ENCODE results near the gene HCAR2.
"Not testable (repeated sequence)": the region's sequence is repeated elsewhere in the genome, so short reads cannot be mapped to it uniquely, and the experiment has no call there.

The HCAR2 gene

DNA sequence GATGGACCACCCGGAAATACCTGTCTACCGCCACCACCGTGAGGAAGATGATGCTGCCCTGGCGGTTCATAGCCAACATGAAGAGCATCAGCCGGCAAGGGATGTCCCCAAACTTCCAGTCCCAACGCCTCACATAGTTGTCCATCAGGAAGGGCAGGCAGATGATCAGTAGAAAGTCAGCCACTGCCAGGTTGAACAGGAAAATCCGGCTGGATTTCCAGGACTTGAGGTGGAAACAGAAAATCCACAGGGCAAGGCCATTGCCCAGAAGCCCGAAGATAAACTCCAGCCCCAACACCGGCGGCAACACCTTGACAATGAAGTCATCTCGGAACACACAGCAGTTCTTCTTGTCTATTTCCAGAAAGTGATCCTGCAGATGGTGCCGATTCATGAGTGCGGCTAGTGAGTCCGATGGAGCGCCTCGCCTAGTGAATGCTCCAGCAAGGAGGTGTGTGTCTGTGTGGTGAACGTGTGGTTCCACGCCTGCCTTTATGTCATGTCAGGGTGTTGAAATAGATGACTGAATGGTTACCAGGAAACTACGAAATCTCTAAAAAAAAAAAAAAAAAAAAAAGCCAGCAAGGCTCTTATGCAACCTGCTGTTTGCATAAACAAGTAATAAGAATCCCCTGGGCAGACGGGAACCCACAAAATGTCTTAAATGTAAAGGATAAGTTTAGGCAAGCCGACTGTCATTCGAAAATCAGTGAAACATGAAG, at the start of gene HCAR2:
TSS of gene HCAR2 (minus strand) at position 468 of the 722 bp plus-strand sequence. CDS start at position 394, 74 bp downstream.
- not testable (repeated sequence) for DNase-seq (ENCODE audit: low read depth)

DNA sequence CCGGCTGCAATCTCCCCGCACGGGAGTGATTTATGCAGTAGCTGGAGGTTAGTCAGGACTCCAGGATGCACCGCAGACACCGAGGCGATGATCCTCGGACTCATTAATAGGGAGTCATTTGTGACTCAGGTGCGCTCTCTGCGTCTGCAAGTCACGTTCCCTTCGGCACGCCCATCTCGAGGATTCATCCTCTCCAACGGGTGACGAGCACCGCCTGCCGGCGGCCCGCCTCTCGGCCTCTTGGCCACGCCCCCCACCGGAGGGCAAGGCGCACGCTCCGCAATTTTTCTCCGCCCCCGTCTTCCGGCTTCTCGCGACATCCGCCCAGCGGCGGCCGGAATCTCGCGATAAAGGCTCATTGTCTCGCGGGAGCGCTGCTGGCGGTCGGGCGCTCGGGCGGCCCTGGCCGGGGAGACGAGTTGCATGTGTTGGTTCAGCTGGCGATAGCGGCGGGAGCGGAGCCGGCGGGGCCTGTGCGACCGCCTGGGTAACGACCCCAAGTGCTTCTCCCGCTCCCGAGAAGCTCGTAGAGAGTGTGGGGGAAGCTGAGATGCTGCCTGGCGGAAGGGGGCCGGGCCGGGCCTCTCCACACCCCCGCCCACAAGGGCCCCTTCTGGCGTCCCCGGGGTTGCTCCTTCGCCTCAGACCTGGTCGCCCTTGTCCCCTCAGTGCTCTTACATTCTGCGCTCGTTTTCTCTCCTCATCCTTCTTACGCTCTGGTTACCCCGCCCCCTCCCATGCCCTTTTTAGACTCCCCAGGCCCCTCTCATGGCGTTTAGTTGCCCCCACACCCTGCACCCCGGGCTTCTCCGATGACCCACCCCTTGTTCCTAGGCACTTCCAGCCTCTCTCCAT, 49.5 kb upstream of the HCAR2 start, which contains the start of gene DENR:
TSS of gene DENR (plus strand) at position 361 of the 855 bp plus-strand sequence. CDS start 878 bp downstream, outside the sequence.
- DNase-seq (ENCODE audit: low read depth) = peak; percentile 99

DNA sequence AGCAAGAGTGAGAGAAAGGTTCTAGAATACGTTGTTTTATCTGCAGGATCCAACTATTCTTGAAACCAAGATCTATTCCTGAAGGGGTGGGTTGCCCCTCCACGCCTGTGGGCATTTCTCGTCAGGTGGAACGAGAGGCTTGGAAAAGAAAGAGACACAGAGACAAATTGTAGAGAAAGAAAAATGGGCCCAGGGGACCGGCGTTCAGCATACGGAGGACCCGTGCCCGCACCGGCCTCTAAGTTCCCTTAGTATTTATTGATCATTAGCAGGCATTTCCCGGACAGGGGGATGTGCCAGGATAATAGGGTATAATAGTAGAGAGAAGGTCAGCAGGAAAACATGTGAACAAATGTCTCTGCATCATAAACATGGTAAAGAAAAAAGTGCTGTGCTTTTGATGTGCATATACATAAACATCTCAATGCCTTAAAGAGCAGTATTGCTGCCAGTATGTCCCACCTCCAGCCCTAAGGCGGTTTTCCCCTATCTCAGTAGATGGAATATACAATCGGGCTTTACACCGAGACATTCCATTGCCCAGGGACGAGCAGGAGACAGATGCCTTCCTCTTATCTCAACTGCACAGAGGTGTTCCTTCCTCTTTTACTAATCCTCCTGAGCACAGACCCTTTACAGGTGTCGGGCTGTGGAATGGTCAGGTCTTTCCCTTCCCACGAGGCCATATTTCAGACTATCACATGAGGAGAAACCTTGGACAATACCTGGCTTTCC, 47.8 kb upstream of the HCAR2 start:
- not testable (repeated sequence) for DNase-seq (ENCODE audit: low read depth)

DNA sequence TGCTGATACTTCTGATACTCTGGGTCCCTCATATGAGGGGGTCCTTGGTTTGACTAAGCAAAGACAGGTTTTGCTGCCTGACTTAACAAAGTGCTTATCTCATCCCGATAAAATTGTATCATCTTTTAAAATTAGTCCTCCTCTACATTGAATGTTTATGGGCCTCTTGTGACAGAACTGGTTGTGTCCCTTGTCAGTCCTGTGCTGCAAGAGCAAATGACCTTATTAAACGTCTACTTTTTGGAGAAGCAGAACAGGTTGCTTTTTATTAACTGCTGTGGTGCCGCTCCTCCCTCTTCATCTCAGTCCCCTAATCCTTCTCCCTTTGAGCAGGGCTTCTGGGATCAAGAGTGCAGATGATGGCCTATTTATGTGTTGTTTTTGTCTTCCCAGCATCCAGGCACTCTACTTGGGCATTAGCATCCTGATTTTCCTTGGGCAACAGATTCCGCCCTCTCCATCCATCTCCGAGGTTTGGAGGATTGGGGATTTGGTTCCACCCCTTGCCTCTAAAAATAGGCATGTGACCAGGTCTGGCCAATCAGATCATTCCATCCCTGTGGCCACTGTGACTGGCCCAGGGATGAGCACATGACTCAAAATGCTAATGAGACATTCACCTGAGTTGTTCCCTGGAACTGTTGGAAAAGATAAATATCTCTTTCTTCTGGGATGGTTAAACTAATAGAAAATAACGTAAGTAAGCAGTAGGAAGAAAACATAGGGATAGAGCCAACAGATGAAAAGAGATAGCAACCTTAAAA, 46.6 kb upstream of the HCAR2 start:
- no peak for DNase-seq (ENCODE audit: low read depth)

DNA sequence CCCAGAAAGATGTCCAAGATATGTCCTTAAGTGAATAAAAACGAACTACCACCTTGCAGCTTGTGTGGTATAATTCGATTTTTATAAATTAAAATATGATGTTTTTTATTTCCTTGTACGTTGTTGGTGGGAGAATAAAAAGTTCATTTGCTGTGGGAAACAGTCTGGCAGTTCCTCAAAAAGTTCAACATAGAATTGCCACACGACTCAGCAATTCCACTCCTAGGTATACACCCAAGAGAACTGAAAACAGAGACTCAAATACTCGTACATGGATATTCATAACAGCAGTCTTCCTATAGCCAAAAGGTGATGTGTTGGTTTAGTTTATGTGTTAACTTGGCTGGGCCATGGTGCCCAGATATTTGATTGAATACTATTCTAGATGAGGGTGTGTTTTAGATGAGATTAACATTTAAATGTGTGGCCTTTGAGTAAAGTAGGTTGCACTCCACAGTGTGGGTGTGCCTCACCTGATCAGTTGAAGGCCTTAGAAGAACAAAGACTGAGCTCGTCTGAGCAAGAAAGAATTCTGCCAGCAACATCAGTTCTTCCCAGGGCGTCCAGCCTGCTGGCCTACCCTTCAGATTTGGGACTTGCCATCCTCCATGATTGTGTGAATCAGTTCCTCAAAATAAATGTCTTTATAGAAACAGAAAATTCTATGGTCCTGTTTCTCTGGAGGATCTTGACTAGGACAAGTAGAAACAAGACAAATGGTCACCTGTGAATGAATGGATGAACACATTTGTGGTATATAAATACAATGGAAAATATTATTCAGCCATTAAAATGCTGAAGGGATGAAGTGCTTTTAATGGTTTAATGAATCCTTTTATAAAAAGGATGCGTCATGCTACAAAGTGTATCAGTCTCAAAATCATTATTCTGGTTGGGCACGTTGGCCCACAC, 44.3 kb upstream of the HCAR2 start:
- DNase-seq (ENCODE audit: low read depth) = no peak

DNA sequence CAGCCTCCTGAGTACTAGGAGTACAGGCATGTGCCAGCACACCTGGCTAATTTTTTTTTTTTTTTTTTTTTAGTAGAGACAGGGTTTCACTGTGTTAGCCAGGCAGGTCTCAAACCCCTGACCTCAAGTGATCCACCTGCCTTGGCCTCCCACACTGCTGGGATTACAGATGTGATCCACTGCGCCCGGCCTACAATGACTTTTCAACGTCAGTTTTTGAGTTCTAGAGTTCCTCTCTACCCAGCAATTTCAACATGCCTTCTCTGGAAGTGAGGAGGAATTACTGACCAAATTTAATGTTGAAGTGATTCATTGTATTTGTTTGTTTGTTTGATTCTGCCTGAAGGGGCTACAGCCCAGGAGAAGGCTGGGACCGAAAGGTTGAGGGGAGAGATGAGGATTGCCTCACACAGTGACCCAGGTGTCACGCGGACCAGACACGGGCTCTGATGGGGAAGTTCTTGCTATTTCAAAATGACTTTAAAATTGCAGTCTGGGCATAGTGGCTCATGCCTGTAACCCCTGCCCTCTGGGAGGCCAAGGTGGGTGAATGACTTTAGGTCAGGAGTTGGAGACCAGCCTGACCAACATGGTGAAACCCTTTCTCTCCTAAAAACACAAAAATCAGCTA, 40.9 kb upstream of the HCAR2 start:
- DNase-seq (ENCODE audit: low read depth) = no peak

DNA sequence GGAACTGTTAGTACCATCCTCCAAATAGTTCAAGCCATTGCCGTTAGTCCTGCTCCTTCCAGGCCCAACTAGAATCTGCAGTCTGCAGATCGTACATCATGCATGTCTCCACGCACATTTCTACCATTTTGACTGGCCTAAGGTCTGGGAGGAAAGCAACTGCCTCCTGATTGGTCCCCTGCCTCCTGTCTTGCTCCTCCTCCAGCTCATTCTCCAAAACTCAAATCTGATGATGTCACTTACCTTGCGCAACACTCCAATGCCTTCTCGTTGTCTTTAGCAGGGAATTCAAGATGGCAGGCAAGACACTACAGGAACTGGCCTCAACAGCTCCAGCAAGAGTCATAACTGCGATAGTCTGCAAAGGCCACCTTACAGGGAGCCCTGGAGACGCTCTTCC, 37.2 kb upstream of the HCAR2 start:
- no peak for DNase-seq (ENCODE audit: low read depth)

DNA sequence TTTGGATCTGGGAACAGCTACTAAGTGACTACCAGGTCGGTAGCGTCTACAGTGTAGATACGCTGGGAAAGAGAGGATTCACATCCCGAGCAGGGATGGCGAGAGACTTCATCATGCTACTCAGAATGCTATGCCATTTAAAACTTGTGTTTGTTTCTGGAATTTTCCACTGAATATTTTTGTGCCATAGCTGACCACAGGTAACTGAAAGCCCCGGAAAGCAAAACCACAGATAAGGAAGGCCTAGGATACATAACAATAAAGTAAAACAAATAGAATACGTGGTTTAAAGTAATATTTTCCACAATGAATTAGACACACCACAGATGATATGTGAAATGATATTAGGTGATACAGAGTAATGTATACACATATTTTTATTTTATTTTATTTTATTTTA, 35.4 kb upstream of the HCAR2 start:
- DNase-seq (ENCODE audit: low read depth) = no peak

DNA sequence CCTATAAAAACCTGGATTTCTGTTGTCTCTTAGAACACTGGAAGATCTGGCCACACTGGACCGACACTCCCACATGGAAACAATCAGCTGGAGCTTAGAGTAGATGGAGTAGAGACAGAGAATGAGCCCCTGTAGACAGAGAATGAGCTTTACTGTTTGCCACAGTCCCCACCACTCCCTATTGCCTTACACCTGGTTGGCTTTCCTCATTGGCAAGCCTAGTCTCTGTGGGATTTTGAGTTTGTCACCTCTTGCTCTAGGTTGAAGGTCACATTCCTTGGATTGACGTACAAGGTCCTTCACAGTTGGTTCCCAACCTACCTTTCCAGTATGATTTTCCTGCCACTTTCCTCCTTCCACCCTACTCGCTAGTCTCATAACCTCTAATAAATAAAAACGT, 29.5 kb upstream of the HCAR2 start:
- DNase-seq (ENCODE audit: low read depth) = no peak

DNA sequence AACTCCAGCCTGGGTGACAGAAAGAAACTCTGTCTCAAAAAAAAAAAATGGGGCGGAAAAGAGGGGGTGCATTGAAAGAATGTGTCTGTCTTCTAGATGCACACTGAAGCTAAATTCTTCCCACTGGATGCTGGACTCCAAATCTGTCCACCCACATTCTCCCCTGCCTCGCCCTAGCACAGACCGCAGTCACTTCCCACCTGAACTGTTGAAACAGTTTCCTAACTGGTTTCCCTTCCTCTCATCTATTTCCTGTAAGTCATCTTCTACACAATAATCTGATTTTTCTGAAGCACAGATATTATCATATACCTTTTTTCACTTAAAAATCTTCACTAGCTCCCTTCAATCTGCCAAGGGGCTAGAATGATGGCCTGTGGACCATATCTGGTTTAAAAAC, 29.0 kb upstream of the HCAR2 start:
- no peak for DNase-seq (ENCODE audit: low read depth)

DNA sequence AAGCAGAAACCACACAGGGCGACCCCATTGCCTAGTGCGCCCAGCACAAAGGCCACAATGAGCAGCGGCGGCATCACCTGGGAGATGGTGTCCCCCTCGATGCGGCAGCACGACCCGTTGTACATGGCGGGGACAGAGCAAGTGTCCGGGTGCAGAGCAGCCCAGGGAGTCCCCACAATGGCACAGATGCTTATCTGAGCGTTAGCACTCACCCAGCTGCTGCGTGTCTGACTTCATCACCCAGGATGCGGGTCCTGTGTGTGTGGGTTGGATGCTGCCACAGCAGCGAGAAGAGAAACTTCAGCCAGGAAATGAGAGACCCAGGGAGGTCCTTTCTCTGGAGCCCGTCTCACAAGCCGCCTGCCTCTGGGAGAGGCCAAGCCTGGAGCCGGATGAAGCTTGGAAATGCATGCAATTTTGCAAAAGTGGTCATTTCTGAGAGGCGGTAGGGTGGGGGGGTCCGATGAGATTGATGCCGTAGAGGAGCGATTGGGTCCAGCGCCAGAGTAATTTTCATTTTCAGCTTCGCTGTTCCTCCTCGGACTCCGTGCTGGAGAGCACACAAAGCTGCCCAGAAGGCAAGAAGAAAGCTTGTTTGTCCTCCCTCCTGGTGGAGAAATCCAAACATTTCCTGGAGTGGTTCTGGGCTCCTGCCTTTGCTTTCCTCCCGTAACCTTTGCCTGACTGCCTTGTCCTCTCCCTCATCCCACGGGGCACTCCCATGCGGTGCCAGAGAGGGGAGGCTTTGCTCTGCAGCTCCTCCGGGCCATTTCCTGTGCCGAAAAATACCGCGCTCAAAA, 27.3 kb upstream of the HCAR2 start, which contains the start of gene HCAR1:
TSS of gene HCAR1 (minus strand) at position 630 of the 800 bp plus-strand sequence. CDS start at position 125, 505 bp downstream.
- no peak for DNase-seq (ENCODE audit: low read depth)

DNA sequence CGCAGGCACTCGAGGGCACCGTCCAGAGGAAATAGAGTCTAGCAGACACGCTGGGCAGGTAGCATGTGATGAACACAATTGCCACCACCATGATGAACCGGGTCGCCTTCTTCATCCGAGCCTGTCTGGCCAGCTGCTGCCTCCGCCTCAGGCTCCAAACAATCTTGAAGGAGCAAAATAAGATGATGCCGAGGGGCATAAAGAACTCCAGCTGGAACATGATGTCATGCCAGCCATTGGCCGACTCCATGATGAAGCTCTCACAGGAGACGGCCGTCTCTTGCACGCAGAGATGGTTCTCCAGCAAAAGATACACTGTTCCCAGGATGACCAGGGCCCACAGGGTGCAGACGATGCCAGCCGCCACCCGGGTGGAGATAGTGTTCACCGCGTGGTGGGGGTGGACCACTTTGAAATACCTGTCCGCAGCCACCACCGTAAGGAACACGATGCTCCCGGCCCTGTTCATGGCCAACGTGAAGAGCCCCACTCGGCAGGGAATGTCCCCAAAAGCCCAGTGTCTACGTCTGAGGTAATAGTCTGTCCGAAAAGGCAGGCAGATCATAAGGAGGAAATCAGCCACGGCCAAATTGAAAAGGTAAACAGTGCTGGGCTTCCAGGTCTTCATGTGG, 26.5 kb upstream of the HCAR2 start:
- no peak for DNase-seq (ENCODE audit: low read depth)

DNA sequence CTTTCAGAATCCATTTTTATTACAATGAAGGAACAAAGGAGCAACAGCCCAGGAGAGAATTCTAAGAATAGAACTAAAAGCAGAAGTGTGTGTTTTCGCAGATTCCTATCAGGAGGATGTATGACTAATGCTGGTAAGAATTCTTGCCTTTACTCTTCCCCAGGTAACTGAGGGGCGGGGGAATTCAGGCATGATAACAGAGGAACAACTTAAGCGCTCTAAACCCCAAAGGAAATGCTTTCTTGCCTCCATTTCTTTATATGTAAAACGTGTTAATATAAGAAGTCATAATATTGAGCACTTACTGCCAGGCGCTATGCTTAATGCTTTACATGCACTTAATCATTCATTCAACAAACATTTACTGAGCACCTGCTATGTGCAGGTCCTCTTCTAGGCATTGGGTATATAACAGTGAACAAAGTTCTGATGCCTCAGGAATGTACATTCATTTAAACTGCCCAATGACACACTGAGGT, 23.0 kb upstream of the HCAR2 start:
- no peak for DNase-seq (ENCODE audit: low read depth)

DNA sequence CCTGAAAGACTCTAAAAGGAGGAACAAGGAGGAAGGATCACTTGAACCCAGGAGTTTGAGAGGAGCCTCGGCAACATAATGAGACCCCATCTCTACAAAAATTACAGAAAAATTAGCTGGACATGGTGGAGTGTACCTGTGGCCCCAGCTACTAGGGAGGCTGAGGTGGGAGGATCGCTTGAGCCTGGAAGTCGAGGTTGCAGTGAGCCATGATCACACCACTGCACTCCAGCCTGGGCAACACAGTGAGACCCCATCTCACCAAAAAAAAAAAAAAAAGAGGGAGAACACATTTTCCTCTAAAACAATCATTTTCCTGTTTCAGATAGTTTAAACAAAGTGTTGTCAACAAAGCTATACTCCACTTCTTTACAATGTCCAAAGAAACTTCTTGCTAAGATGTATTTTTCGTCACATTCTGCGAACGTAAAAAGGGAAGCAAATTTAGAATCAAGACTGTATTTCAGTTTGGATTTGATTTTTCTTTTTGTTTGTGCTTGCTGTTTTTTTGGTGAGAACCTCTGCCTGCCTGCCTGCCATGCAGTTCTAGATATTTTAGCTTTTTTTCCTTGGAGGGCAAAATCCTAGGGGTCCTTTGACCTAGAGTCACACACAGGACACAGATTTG, 22.4 kb upstream of the HCAR2 start:
- no peak for DNase-seq (ENCODE audit: low read depth)

DNA sequence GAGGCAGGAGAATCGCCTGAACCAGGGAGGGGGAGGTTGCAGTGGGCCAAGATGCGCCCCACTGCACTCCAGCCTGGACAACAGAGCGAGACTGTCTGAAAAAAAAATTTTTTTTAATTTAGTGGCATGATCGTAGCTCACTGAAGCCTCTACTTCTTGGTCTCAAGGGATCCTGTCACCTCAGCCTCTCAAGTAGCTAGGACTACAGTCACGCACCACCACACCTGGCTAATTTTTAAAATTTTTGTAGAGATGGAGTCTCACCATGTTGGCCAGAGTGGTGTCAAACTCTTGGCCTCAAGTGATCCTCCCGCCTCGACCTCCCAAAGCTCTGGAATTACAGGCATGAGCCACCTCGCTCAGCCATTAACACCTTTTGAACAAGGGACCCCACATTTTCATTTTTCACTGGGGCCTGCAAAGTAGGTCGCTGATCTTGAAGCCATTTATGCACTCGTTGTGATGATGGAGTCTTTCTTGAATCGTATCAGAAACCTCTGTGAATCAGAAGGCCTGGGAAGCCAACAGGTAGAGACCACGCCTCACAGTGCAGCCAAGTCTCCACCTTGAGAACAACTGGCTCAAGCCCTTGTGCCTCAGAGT, 21.6 kb upstream of the HCAR2 start:
- no peak for DNase-seq (ENCODE audit: low read depth)

DNA sequence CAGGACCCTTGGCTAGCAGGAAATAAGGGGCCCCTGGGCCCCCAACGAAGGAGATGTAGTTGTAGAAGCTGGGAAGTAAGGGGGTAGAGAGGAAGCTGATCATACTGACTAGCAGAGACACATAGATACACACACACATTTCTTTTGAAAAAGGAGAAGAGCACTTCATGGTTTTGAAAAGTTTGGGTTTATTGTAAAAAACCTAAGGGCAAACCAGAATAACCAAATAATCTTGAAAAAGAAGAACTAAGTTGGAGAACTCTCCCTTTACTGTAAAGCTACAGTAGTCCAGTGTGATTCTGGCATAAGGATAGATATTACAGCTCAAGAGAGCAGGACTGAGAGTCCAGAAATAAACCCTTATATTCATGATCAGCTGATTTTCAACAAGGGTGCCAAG, 19.2 kb upstream of the HCAR2 start:
- DNase-seq (ENCODE audit: low read depth) = no peak

DNA sequence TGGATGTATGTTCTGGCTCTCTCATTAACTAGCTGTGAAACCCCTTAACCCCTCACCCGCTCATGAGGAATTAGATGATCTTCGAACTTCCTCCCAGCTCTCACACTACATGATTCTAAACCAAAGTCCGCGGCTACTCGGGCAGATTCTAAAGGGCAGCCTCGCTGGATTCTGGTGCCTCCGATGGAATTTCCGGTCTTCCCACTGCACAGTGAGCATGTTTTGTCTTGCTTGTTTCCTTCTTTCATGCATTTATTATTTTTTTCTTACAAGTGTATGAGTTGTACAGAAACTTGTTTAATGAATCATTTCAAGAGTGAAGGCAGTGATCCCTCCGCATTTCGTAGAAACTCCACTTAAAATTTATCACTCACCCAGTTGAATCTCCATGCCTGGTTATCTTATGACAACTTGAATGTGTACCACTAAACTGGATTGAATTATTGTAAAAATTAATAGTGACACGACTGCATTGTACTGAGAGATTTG, 17.9 kb upstream of the HCAR2 start:
- DNase-seq (ENCODE audit: low read depth) = no peak
